ENCODE measurements around the gene PIP4P1.
A peak's percentile ranks its signal among the peaks of the same experiment; 100 is the strongest.
"Not testable (repeated sequence)": the region's sequence is repeated elsewhere in the genome, so short reads cannot be mapped to it uniquely, and the experiment has no call there.

The PIP4P1 gene

DNA sequence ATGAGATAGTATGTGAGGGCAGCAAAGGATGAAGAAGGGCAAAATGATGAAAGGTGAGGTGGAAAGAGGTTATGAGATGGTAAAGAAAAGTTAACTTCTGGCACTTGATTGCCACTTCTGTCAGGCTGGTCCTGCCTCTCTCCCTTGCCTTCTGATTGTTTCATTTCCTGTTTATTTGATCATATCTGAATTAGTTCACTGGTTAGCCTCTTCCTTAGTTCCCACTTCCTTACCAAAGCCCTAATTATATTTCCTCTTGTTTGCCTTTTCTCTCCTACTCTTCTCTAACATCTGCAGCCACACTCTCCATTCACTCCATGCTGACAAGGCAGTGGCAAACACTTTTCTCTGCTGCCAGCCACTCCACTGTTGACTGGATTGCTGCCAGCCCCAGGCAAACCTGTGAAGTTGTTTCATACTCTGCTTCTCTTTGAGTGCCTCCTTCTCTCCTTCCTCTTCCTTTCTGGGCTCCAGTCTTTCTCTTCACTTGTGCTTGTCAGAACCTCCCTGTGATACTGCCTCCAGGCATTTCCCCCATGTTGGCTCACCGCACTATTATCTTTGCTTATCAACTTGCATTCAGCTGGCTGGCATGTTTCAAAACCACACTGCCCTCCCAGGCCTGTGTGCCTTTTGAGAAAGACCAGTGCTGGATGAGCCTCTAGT, 16.1 kb upstream of the PIP4P1 start:
- DNase-seq (ENCODE audit: low read depth in 2 of 2) = no peak

DNA sequence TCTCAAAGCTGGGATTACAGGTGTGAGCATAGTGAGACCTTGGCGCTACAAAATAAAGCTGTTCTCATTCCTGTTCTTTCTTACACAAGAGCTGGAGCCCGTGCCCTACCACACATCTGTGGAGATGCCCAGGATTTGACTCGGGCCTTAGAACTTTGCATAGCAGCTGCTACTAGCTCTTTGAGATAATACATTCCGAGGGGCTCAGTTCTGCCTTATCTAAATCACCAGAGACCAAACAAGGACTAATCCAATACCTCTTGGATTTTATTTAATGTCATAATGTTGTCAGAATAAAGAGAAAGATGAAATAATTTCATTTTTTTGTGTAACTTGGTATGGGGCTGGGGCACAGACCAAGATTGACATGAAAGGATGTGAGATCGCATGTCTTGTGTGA, 15.5 kb upstream of the PIP4P1 start:
- DNase-seq (ENCODE audit: low read depth in 2 of 2) = no peak

DNA sequence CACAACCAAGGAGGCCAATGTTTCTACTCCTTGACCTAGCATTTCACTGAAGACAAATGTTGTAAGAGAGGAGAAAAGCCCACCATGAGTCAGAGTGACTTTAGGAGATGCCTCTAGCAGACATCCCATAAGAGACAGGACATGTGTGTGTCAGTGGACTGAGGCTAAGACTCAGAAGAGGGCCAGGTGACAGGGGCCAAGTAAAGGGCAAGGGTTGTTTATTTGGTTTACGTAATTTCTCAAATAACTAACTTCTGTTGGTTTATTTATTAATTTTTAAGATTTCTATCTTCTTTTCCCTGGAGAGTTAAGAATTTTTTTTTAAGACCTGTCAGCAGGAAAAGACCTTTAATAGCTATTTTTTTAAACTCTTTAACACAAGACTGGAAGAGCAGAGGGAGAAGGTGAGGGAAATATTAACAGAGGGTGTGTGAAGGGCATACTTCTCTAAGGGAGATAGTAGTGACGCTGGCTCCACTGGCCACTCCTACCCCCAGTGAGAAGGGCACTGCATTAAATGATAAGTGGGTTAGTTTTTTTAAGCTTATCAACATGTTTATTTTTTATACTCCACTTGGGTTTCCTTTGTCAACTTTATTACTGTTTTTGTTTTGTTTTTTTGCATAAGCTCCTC, 11.4 kb upstream of the PIP4P1 start:
- no peak for DNase-seq (ENCODE audit: low read depth in 2 of 2)

DNA sequence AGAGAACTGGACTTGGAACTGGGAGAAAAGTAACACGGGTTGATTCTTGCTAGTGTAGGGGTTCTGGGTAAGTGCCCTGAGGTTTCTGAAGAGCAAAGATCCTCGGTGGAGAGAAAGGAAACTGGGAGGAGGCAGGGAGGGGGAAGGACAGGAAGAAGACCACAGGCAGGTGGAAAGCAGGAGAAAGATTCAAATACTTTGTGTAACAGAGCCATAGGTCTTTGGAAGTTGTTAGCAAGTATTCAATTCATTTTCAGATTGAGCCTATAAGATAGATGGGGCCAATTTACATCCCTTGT, 9.3 kb upstream of the PIP4P1 start:
- DNase-seq (ENCODE audit: low read depth in 2 of 2) = no peak

DNA sequence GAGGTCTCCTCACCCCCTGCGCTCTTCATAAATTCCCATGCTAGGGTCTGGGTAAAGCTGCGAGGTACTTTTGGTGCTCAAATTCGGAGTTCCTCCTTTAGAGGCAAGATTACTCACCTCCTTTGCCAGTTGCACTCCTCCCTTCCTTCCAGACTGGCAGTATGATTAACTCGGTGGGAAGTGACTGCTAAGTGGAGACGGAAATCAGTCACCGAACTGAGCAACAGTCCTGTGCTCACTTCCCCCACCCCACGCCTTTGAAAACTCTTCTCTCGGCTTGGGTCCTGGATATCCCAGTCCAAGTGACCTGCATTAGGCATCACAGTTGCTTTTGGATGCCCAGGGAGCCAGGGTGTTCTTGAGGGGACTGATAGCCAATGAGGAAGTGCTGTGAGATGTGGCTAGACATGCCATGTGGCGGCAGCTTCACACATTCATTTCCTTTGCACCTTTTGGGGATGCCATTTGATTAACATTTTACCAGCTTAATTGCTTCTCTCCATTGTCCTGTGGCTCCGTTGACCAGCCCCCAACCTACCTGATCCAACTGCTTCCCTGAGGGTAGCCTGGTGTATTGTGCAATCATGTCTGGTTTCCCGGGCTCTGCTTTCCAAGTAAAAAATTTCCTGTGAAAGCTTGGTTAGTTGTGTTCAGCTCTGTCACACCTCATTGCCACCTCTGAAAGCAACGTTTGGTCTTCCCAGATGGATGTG, 8.8 kb upstream of the PIP4P1 start:
- DNase-seq (ENCODE audit: low read depth in 2 of 2) = no peak

DNA sequence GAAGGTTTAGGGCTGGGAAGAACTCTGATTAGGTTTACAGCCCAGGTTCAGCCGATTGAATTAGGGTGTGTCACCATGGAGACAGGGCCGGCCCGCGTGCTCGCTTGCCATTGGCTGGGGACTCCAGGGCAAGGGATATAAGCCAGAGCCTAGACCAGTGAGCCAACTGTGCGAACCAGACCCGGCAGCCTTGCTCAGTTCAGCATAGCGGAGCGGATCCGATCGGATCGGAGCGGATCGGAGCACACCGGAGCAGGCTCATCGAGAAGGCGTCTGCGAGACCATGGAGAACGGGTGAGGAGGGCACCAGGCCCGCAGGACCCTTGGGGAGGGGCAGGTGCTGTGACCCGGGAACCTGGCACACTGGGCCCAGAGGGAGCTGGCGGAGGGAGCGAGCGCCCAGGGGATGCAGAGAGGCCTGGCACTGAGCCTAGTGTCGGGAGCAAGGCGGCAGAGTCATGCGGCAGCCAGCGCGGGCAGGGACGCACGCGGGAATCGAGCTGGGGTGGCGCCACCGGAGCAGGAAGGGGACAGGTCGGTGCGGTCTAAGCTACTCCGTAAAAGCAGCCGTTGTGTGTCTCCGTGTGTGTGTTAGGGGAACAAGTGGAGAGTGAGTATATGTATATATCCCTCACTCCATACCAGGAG, 8.1 kb upstream of the PIP4P1 start, which contains the start of gene PNP:
TSS of gene PNP (plus strand) at position 165 of the 648 bp plus-strand sequence. CDS start at position 284, 119 bp downstream.
- DNase-seq (ENCODE audit: low read depth in 2 of 2) = peak; percentile 54 to 55

DNA sequence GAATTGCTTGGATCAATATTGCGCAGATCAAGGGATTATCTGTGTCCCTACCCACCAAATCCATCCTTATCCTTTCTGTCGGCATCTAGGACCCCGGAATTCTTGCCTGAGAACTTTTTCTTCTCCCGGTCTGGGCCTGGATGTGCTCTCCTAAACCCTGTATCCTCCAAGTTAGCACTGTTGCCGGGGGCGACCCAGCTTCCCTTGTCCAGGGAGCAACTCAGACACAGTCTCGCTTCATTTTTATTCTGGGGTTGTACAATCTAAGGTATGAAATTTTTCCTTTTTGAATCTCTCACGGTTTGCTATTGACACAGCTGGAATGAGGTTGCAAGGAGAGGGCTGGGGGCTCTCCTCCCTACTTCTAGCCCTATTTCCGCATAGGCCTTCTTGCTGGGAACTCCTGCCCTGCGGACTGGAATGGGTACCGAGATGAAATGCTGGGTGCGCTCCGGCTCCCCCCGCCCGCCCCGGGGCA, 7.6 kb upstream of the PIP4P1 start:
- no peak for DNase-seq (ENCODE audit: low read depth in 2 of 2)

DNA sequence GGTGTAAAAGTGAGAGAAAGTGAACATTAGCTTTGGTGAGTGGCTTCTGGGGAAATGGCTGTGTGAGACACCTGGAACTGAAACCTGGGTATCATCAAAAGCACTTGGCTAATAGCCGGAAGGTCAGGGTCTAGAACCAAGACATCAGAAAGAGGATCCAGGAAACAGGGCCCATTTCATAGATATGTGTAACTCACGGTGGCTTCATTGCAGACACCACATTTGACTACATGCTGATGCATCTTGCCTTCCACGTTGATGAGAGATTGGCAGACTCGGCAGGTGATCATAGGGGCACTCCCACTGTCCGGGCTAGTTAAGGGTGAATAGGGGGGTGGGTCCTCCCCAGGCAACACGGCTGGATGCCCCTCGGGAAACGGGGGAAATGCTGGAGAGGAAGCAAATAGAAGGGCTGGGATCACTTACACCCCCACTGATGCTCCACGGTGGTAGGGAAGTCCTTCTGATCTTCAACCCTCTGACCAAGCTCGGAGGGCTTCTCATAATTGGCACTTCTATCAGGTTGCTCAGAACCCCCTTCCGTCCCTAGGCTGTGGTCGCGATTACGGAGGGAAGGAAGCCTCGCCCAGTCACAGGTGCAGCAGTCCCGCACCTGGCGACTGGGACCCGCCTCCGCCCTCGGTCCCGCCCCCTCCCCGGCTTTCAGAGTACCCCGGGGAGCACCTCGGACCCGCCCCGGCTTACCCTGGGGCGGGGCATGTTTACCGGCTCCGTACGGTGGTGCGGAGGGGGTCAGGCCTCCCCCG, 593 bp downstream of the PIP4P1 start:
- DNase-seq (ENCODE audit: low read depth in 2 of 2) = no peak

DNA sequence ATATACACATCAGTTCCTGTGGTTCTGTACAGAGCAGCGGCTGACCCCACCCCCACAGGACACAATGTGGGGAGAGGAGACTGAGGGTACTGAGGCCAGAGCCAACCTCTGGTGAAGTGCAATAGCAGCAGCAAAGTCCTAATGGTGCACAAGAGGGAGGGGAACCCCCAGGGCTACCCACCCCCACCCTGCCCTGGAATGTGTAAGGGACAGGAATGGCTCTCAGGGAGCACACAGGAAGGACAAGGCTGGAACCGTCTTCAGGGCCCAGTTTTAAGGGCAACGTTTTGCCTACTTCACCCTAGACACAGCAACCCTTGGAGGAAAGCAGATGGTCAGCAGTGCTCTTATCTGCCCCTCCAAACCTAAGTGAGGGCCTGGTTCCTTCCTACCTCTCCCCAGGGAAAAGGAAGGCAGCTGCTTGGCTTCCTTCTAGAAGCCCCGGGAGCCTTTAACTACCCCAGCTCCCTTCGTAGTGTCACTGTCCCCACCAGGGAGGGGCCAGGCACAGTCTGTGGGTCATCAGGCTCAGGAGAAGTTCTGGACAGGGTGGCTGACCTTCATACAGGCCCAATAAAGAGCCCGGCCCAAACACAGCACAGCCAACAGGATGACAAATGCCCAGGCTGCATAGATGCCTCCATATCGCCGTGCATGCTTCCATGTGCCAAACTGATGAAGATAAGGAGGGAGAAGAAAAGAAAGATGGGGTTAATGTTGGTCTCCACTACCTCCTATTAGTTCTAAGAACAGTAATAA, 3.0 kb downstream of the PIP4P1 start:
- DNase-seq (ENCODE audit: low read depth in 2 of 2) = no peak

DNA sequence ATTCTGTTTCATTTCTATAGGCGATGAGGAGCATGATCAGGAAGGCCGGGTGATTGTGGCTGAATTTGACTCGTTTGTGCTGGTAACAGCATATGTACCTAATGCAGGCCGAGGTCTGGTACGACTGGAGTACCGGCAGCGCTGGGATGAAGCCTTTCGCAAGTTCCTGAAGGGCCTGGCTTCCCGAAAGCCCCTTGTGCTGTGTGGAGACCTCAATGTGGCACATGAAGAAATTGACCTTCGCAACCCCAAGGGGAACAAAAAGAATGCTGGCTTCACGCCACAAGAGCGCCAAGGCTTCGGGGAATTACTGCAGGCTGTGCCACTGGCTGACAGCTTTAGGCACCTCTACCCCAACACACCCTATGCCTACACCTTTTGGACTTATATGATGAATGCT, 4.3 kb downstream of the PIP4P1 start:
- DNase-seq (ENCODE audit: low read depth in 2 of 2) = no peak

DNA sequence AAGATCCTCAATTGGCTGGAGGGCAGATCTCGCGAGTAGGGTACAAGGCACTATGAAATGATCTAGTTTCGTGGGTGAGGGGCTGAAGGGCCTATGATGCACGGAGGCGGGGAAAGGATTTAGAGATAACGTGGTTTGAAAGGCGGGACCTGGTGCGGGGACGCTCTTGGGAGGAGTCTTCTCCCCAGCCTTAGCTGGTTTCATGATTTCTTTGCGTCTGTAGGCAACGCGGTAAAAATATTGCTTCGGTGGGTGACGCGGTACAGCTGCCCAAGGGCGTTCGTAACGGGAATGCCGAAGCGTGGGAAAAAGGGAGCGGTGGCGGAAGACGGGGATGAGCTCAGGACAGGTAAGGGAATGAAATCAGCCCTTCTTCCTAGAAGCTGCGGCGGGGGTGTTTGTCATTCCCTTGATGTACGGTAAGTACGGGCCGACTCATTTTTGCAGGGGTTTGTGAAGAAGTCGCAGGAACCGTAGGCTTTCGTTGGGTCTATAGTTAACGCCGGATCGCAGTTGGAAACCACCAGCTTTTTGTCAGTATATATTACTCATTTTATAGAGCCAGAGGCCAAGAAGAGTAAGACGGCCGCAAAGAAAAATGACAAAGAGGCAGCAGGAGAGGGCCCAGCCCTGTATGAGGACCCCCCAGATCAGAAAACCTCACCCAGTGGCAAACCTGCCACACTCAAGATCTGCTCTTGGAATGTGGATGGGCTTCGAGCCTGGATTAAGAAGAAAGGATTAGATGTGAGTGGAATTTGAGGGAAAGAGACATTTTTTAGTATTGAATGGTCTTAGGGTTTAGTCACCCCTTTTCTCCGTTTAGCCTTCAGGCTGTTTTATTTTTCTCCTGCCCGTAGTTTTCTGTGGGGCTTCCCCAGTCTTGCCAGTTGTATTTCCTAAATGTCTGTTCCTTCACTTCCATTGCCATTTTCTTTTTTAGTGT, 5.6 kb downstream of the PIP4P1 start:
- no peak for DNase-seq (ENCODE audit: low read depth in 2 of 2)

DNA sequence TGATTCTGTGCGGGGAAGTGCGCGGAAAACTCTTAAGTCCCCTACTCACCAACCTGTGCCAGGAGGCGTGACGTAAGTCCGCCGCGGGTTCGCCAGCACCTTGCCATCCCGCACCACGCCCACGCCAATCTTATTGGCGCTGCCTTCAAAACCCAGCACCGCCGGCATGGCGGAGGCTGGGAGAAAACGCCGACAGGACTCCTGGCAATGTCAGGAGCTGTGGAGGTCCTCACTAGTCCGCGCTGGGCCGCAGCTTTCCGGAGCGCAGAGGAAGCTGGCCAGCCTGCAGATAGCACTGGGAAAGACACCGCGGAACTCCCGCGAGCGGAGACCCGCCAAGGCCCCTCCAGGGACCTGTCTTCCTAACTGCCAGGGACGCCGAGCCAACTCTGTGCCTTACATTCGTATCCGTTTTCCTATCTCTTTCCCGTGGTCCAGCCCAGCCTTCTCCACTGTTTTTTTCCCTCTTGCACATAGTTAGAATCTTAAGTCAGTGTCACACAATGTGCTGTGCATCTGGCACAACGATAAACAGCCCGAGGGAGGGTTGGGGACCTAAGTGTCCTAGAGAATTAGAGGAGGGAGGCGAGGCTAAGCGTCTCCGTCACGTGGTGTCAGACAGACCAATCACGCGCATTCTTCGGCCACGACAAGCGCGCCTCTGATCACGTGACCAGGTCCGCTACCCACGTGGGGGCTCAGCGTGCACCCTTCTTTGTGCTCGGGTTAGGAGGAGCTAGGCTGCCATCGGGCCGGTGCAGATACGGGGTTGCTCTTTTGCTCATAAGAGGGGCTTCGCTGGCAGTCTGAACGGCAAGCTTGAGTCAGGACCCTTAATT, 6.5 kb downstream of the PIP4P1 start, which contains the start of the genes APEX1 and OSGEP:
TSS of gene APEX1 (plus strand) at position 711 of the 839 bp plus-strand sequence. CDS start 420 bp downstream, outside the sequence.
TSS of gene OSGEP (minus strand) at position 297 of the 839 bp plus-strand sequence. CDS start at position 168, 129 bp downstream.
- peak; percentile 98 for DNase-seq (ENCODE audit: low read depth in 2 of 2)

DNA sequence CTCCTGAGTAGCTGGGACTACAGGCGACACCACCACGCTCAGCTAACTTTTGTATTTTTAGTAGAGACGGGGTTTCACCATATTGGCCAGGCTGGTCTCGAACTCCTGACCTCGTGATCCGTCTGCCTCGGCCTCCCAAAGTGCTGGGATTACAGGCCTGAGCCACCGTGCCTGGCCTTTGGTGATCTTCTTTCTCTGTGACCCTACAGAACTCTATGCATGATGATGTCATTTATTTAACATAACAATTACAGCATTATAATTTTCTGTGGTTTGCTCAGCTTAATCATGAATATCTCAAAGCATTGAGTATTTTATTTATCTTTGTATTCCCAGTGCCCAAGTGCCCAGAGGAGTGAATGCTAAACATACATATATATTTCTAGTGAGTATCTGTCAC, 8.4 kb downstream of the PIP4P1 start:
- not testable (repeated sequence) for DNase-seq (ENCODE audit: low read depth in 2 of 2)

DNA sequence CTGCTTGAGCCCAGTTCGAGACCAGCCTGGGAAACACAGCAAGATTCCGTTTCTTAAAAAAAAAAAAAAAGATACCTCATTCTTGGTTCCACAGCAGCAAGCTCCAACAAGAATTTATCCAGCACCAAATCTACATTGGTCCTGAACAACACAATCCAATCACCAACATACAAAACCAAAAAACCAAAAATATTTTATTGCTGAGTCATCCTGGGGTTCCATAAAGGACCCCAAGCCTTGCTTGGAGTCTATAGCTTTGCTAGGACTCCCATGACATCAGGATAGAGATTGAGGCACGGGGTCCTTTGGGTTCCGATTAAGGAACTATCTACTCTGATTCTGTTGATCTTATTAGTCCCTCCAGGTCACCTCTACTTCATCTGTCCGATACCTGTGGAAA, 14.3 kb downstream of the PIP4P1 start:
- DNase-seq (ENCODE audit: low read depth in 2 of 2) = no peak

DNA sequence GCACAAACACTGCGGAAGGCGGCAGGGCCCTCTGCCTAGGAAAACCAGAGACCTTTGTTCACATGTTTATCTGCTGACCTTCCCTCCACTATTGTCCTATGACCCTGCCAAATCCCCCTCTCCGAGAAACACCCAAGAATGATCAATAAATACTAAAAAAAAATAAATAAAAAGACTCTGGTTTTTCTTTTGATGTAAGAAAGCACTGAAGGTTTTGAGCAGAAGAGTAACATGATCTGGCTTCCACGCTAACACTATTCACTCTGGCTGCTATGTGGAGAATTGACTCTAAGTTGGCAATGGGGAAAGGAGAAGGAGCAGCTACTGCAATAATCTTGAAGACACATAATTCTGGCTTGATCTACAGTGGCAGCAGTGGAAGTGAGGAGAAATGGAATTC, 17.6 kb downstream of the PIP4P1 start:
- not testable (repeated sequence) for DNase-seq (ENCODE audit: low read depth in 2 of 2)

DNA sequence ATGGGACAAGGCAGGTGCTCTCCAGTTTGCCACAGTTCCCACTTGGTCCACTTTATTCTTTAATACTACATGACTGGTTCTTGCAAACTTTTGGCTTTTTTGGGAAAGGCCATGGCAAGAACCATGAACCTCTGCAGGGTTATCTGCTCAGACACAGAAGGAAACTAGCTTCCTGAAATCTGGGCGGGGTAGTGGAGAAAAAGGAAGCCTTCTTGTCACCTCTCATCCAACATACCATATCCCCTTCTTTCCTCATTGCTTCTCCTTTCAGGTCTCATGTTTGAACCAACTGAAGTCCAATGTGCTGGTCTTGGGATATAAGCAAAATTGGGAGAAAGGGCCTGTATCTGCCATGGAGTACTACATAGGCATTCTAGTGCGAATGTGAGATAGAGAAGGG, 19.8 kb downstream of the PIP4P1 start:
- DNase-seq (ENCODE audit: low read depth in 2 of 2) = no peak

DNA sequence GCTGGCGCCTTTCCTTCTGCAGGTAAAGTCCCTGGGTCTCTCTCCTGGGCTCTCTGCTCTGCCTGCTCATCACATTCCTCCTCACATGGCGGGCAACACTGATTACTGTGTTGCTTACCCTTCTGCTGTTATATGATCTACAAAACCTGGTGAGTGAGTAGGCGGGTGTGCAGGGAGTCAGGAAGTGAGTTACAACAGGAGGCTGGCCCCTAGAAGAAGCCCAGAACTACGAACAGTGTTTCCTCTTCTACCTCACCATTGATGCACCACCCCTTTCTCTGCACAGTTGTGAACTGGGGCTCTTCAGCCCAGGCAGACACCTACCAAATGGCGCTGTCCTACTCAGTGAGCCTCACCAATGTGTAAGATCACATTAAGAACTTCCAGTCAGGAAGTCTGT, 20.4 kb downstream of the PIP4P1 start:
- no peak for DNase-seq (ENCODE audit: low read depth in 2 of 2)

DNA sequence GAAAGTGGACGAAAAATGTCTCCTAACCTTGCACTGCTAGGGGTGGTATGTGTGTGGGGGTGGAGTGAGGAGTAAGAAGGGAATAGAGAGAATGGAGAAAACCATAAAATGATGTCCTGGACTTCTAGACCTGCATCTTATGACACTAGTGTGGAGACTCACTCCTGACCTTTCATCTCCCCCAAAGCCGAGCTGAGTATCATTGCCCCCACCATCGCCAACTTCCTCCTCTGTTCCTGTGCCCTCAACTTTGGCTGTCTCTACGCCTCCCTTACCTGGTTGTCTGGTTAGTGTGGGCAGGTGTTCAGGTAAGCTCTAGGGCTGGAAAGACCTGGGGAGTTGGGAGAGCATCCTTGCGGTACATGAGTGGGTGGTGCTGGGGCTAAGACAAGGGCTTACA, 20.8 kb downstream of the PIP4P1 start:
- DNase-seq (ENCODE audit: low read depth in 2 of 2) = no peak

DNA sequence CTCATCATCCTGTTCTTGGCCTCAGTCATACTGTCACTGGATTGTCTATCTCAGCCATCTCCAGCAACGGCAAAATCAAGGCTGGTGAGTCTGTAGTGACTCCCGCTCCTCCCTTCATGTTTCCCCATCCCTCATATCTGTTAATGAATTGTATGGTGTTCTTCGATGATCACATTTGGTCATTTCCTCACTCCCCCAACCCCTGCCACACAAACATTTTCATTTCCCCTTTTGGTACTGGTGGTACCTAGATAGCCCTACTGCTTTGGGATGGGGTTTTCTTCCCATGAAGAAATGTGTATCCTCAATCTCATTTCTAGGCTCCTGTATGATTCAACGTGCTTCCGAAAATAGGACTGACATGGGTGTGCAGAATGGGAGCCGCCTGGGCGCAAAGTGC, 22.6 kb downstream of the PIP4P1 start:
- no peak for DNase-seq (ENCODE audit: low read depth in 2 of 2)
